GM12878 (cell line): ENCODE data around the gene LHFPL2.
A peak's percentile ranks its signal among the peaks of the same experiment; 100 is the strongest.

ENCODE experiments used
- CEBPB ChIP-seq, 2 experiments: fragments of 150-350 bp in 1 of 2; IDR thresholded peaks; 2 replicates each; pipeline ENCODE4 v1.6.1; 2012 to 2014; ENCODE audit warnings: low read depth in 2 of 2, low read length in 2 of 2, borderline replicate concordance in 1 of 2, inconsistent platforms in 1 of 2
- CTCF ChIP-seq, 3 experiments: IDR thresholded peaks in 2 of 3; conservative IDR thresholded peaks in 1 of 3; 2 replicates each; pipeline ENCODE4 v1.5.1; 2011; ENCODE audit warnings: low read depth in 3 of 3, low read length in 3 of 3, mild to moderate bottlenecking in 3 of 3, control low read depth in 2 of 3, moderate library complexity in 2 of 3, inconsistent platforms in 1 of 3, mixed read lengths in 1 of 3; ENCODE audit not compliant: control insufficient read depth in 2 of 3, insufficient read depth in 1 of 3; ENCODE audit errors: extremely low read depth in 1 of 3
- EZH2 ChIP-seq: IDR thresholded peaks from 2 replicates; pipeline ENCODE4 v1.6.1; 2012; ENCODE audit warnings: low read depth, mild to moderate bottlenecking, control low read depth, inconsistent platforms, low read length, borderline replicate concordance; ENCODE audit not compliant: control insufficient read depth
- FOXM1 ChIP-seq: IDR thresholded peaks from 2 replicates; pipeline ENCODE4 v1.6.1; 2012; ENCODE audit warnings: low read depth, mild to moderate bottlenecking, inconsistent platforms, low read length, moderate library complexity
- HDAC6 ChIP-seq: fragments of 200-600 bp; sonication (generic); IDR thresholded peaks from one replicate; pipeline ENCODE4 v1.8.0; 2017; ENCODE audit warnings: antibody characterized with exemption; ENCODE audit not compliant: unreplicated experiment
- MYB ChIP-seq: fragments of 150-350 bp; IDR thresholded peaks from 2 replicates; pipeline ENCODE4 v1.6.1; 2014; ENCODE audit warnings: mild to moderate bottlenecking, low read depth, low read length, borderline replicate concordance
- PAX8 ChIP-seq: fragments of 450-650 bp; IDR thresholded peaks from 2 replicates; pipeline ENCODE4 v1.6.1; 2017; ENCODE audit warnings: mild to moderate bottlenecking, moderate library complexity
- POLR2AphosphoS5 ChIP-seq: IDR thresholded peaks from 2 replicates; pipeline ENCODE4 v1.6.1; 2011; ENCODE audit warnings: mild to moderate bottlenecking, low read length, inconsistent platforms
- RUNX3 ChIP-seq: IDR thresholded peaks from 2 replicates; pipeline ENCODE4 v1.6.1; 2012; ENCODE audit warnings: low read length, inconsistent platforms
- SIX5 ChIP-seq: IDR thresholded peaks from 2 replicates; pipeline ENCODE4 v1.6.1; 2011; ENCODE audit warnings: mild to moderate bottlenecking, low read depth, low read length, moderate library complexity; ENCODE audit not compliant: severe bottlenecking
- SMAD1 ChIP-seq: fragments of 450-650 bp; IDR thresholded peaks from 2 replicates; pipeline ENCODE4 v1.6.1; 2018; ENCODE audit warnings: mild to moderate bottlenecking, low read depth; ENCODE audit not compliant: partially characterized antibody
- TAF1 ChIP-seq: IDR thresholded peaks from 2 replicates; pipeline ENCODE4 v1.6.1; 2011; ENCODE audit warnings: mild to moderate bottlenecking, low read depth, low read length, borderline replicate concordance
- TARDBP ChIP-seq: IDR thresholded peaks from 2 replicates; pipeline ENCODE4 v1.6.1; 2016; ENCODE audit warnings: borderline replicate concordance
- TF ChIP-seq, protein P1 (sequence below): fragments of 450-650 bp; formaldehyde crosslinking; IDR thresholded peaks from 2 replicates; pipeline ENCODE4 v1.5.0; 2022; ENCODE audit warnings: mild to moderate bottlenecking, missing genetic modification characterization

DNA sequence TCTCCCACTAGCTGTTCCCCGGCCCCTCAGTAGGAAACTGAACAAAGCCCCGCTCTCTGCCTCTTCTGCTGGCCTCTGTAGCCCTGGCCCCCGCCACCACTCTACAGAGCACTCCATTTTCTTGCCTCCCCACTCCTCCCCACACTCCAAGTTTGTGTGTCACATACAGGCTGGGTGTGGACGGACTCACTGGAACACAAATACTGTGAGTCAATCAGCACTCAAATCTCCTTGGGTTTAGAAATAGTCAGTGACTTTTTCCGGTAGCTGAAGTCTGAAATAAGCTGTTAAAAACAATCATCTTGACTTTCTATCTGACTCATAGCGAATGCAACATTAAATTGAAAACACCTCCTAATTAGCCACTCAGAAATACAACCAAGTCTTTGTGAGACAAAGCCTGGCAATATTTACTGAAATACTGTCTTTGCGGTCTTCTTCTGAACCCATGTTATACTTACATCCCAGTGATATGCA, 122.5 kb downstream of the LHFPL2 start:
- TF ChIP-seq TARDBP (no peak), CTCF (IDR thresholded peaks at IDR 0.05 in 2 of 3, conservative IDR thresholded peaks at IDR 0.05 in 1 of 3; ENCODE audit: control insufficient read depth in 2 of 3, extremely low read depth in 1 of 3, insufficient read depth in 1 of 3, low read depth in 3 of 3, low read length in 3 of 3) (no peak), TAF1 (no peak), MYB (no peak), POLR2AphosphoS5 (no peak), RUNX3 (peak; percentile 28; the same call in 1 of the 2 replicates), SMAD1 (no peak), SIX5 (no peak), HDAC6 (no peak), EZH2 (no peak), PAX8 (no peak), CEBPB (IDR thresholded peaks at IDR 0.05; ENCODE audit: borderline replicate concordance in 1 of 2, low read depth in 2 of 2, low read length in 2 of 2) (no peak), FOXM1 (no peak)
- TF ChIP-seq, protein P1, sequence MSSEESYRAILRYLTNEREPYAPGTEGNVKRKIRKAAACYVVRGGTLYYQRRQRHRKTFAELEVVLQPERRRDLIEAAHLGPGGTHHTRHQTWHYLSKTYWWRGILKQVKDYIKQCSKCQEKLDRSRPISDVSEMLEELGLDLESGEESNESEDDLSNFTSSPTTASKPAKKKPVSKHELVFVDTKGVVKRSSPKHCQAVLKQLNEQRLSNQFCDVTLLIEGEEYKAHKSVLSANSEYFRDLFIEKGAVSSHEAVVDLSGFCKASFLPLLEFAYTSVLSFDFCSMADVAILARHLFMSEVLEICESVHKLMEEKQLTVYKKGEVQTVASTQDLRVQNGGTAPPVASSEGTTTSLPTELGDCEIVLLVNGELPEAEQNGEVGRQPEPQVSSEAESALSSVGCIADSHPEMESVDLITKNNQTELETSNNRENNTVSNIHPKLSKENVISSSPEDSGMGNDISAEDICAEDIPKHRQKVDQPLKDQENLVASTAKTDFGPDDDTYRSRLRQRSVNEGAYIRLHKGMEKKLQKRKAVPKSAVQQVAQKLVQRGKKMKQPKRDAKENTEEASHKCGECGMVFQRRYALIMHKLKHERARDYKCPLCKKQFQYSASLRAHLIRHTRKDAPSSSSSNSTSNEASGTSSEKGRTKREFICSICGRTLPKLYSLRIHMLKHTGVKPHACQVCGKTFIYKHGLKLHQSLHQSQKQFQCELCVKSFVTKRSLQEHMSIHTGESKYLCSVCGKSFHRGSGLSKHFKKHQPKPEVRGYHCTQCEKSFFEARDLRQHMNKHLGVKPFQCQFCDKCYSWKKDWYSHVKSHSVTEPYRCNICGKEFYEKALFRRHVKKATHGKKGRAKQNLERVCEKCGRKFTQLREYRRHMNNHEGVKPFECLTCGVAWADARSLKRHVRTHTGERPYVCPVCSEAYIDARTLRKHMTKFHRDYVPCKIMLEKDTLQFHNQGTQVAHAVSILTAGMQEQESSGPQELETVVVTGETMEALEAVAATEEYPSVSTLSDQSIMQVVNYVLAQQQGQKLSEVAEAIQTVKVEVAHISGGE (CRISPR knock-in tag): no peak
